GM19397 (cell line): ENCODE results near the gene PHF2.

Source experiments
- ATAC-seq: cut with Tn5 transposase; IDR thresholded peaks from one replicate; pipeline ENCODE4 v1.9.1; 2021; ENCODE audit warnings: mild to moderate bottlenecking, moderate library complexity; ENCODE audit not compliant: unreplicated experiment

The PHF2 gene

DNA sequence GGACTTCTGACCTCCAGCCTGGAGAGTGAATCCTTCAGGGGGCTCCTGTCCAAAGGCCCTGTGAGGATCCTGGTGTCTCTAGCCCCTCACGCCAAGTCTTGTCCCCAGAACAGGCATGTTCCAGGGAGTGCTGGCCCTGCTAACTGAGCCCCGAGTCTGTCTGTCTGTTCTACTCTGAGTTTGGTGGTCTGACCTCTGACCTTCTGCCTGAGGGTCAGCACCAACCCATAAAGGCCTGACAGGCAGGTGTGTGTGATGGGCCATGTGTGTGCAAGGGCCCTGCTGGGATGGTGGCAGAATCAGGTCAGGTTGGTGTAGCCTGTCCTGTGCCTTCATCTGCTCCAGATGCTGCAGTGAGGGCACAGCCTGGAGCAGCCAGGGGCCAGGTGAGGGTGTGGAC lies 46.3 kb downstream of the PHF2 start:
- no peak for ATAC-seq

GRCh38 chr9:93623753-93624152 lies 47.4 kb downstream of the PHF2 start:
- ATAC-seq, result no peak

- ATAC-seq, result no peak
Measured at GRCh38 chr9:93624431-93624834, 48.0 kb downstream of the PHF2 start.

DNA sequence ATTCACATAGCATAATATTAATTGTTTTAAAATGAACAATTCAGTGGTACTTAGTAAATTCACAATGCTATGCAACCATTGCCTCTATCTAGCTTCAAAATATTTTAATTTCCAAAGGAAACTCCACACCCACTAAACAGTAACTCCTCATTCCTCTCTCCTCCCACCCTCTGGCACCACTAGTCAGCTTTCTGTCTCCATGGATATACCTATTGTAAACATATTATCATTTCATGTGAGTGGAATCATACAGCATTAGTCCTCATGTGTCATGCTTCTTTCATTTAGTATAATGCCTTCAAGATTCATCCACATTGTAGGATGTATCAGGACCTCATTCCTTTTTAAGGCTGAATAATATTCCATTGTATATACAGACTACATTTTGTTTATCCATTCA lies 48.6 kb downstream of the PHF2 start:
- ATAC-seq, result no peak

DNA sequence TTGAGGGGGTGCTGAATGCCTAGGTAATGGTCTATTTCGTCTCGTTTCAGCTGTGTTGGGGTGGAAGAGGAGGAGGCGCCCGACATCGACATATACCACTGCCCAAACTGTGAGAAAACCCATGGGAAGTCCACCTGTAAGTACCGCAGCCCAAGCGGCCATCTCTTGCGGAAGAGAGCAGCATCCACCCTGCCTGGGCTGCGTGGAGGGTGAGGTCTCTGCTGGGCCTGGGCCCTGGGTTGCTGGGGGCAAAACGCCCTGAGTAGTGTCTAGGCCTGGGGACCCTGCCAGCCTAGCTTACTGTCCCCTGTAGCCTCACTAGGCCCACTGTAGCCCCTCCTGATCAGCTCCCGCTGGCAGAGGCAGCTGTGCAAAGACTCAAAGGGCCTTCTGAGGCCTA lies 53.5 kb downstream of the PHF2 start:
- no peak for ATAC-seq

DNA sequence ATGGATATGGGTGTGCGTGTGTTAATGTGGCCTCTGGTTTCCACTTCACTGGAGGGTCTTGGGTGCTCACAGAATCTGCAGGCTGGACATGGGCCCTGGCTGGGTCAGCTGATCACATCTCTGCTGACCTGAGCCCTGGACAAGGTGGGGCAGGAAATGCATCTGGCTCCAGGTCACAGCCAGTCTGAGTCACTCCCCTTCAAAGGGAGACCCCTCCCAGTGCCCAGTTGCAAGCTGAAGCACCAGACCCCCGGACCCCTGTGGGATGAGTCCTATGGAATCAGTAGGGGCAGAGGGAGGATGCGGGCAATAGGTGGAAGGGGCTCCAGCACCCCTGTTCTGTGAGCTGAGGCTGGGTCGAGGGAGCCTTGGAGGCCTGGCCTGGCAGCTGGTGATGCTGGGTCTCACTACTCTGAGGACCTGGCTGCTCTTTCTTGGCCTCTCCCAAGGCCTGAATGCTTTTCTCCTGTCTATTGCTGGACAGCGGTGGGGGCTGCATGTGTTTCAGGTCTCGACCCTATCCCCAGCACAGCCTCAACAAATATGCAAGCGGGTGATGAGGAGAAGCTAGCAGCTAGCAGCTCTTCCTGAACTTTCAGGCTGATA lies 54.5 kb downstream of the PHF2 start:
- ATAC-seq, result no peak

- ATAC-seq, result no peak
Measured at GRCh38 chr9:93633492-93634221, 57.3 kb downstream of the PHF2 start.

DNA sequence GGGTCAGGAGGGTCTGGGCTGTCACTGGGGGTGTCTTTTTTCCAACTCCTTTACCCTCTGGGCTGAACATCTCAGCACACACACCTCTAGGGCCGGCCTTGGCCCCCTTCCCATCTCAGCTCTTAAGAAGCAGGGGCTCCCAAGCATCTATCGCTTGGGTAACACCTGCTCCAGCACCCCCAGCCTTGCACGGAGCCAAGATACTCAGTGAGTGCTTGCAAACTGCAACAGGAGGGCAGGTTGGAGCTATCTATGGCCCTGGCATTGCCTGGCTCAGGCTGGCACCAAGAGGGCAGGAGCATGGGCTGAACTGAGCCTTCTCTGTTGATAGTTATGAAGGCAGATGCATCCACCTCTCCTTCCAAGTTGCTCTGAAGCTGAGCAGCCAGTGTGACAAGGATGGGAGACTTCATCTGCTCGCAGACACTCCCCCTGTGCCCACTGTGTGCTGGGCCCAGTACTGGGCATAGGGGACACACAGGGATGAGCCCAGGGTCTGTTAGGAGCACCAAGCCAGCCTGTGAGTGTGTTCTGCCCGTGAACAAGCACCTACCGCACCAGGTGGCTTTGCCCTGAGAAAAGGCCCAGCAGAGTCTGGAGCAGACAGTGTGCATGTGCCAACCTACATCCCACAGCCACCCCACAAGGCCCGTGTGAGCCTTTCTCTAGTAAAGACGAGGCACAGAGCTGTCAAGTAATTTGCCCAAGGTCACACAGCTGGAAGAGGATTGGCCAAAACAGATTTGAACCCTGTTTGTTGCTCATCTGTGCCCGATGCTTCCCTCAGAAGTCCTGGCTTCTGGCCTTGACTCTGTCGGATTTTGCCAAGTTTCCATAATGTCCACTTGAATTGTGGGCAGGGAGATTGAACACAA lies 58.2 kb downstream of the PHF2 start:
- no peak for ATAC-seq

DNA sequence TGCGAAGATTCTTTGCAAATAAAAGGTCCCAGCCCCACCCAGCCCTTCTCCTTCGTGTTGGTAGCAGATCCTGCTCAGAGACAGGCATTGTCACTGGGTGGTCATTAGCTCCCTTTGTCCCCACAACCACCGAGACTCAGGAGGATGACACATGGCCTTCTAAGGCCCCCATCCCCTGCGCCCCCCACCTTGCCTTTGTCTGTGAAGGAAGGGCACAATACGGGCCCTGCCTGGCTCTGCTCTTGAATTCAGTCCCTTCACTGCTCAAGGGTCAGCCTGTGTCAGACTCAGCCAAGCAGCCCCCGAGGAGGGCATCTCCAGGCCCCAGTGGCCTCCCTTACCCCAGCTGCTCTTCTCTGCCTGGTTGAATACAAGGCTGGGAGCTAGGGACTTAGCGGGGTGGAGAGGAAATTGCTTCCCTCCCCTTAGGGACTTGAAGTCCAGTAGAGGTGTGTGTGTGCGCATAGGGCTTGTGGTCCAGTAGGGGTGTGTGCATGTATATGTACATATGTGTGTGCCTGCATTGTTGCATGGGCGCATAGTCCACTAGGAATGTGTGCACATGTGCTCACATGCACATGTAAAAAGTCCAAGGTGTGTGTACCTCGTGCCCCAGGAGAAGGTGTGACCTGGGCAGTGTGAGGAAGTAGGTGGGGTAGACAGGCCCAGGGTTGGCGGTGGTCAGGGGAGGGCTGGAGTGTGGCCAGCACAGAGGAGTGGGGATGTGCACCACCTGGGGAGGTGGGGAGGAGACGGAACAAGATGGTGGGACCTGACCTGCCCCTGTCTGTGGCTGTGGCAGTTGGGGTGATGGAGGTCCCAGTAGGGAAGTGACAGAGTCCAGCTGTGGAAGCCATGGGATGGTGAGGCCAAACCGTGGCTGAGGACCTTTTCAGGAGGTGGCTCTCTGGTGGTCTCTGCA lies 59.1 kb downstream of the PHF2 start:
- no peak for ATAC-seq

DNA sequence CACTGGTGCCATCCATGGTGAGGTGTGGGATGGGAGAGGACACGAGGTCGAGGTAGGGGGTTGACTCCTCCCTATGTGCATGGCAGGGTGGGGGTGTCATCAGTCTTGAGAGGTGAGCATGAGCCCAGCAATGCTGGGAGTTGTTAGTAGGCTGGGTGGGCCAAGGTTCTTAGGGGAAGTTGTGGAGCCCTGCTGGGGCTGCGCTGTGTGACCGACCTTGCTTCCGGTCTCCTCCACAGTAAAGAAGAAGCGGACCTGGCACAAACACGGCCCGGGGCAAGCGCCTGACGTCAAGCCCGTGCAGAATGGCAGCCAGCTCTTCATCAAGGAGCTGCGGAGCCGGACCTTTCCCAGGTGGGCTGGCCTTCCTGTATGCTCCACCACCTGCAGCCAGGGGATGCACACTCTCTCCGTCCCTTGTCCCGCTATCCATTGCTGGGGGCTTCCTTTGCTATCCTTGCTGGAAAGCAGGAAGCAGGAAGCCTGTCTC lies 59.8 kb downstream of the PHF2 start:
- no peak for ATAC-seq

DNA sequence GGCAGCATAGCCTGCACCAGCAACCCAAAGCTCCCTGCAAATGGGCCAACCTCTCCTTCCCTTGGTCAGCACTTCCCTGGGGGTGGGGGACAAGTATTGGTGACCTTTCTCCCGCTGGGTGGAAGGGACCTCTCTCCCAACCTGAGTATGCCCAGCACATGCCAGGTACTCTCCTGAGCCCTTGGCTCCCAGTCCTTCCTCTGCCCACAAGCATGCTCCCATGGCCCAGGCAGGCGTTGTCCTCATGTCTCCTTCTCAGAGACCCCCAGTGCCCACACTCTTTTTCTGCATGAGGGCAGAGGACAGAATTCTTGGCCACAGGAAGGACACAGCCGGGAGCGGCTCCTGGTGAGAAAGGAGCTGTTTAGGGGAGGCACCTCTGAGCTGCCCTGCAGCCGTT lies 60.3 kb downstream of the PHF2 start:
- ATAC-seq, result no peak

GRCh38 chr9:93637886-93638285 lies 61.5 kb downstream of the PHF2 start:
- ATAC-seq, result no peak

- ATAC-seq, result no peak
Measured at GRCh38 chr9:93640027-93640426, 63.6 kb downstream of the PHF2 start.

DNA sequence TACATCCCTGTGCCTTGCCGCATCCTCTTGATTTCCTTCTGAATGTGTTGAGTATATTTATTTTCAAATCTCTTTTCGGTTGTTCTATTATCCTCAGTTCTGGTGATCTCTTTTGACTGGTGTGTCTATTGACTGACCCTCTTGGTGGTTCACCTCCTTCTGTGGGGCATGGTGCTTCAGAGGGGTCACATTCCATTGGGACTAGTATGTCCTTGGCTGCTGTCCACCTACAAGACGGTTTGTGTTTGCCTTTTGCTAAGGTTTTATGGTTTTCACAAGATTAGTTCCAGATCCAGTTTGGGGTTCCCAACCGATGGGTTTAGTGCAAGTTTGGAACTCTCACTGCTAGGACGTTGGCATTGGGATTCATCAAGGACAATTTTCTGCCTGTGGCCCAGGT lies 66.6 kb downstream of the PHF2 start:
- ATAC-seq, result no peak

GRCh38 chr9:93644397-93645088 lies 68.2 kb downstream of the PHF2 start:
- no peak for ATAC-seq

DNA sequence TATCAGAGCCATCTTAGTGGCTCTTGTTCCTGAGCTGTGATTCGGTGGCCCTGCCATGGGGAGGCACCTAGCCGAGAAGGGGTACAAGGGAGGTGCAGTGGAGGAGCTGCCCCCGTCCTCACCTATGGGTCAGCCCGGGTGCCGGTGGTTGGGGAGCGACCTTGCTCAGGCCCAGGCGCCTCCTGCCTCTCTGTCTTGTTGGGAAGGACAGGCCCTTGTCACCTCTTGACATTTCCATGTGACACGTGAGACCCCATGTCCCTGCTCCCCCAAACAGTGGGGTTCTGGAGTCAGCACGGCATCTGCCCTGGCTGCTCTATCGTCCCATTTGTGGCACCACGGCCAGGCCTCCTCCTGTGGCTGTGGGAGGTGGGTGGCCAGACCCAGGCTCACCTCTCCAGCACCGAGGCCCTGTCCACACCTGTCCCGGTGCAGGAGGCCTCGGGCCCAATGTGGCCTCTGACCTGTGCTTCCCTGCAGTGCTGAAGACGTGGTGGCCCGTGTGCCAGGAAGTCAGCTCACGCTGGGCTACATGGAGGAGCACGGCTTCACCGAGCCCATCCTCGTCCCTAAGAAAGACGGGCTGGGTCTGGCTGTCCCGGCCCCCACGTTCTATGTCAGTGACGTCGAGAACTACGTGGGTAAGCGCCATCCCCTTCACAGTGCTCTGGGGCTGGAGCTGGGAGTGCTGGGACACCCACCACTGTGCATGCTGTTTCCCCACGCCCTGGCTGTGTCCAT lies 68.9 kb downstream of the PHF2 start:
- no peak for ATAC-seq

DNA sequence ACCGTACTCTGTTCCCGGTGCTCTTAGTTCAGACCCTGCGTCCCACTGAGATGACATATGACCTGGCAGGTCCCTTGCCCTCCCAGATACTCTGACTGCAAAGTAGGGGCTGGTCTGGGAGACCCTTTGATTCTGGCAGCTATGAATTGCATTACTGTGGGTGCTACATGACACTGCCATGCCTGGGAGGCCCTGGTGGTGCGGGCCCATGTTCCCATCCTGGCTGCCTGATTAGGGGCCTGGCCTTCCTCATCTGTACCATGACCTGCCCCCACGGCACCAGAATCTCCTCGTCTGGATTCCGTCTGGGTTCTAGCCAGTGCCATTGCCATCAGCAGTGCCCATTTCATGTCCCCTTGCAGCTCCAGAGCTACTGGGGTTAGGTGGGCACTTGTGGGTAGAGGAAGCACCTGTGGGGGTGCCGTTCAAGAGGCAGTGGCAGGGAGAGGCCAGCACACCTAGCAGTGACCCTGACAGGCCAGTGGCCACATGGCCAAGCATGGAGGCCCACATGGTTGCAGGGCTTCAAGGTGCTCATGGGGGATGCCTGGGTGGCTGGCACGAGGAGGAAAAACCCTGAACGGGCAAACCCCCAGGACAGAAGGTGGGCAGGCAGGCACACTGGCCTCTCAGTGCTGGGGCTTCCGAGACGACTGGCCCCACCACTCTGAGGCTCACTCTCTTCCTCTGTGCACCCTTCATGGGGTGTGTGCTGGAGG lies 69.7 kb downstream of the PHF2 start:
- no peak for ATAC-seq

GRCh38 chr9:93646640-93647178 lies 70.3 kb downstream of the PHF2 start:
- no peak for ATAC-seq
